Measurements from ENCODE around the gene MCTP2.
"Not testable (repeated sequence)": the region's sequence is repeated elsewhere in the genome, so short reads cannot be mapped to it uniquely, and the experiment has no call there.

Gene MCTP2

DNA sequence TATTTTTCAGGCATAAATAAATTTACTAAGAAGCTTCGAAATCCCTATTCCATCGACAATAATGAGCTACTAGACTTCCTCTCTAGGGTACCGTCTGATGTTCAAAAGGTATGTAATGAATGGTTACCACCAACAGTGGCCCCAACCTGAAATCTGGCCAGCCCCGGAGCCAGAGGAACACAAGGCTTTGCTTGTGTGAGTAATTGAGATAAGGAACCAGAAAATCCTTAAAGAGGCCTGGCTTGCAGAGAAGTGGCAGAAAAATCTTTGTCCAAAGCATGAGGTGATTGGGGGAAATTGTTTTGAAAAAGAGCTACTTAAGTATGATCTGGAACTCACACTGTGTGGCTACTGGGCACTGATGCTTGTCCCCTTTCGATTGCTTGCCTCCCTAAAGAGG lies 245.3 kb downstream of the MCTP2 start:
- no peak for DNase-seq

DNA sequence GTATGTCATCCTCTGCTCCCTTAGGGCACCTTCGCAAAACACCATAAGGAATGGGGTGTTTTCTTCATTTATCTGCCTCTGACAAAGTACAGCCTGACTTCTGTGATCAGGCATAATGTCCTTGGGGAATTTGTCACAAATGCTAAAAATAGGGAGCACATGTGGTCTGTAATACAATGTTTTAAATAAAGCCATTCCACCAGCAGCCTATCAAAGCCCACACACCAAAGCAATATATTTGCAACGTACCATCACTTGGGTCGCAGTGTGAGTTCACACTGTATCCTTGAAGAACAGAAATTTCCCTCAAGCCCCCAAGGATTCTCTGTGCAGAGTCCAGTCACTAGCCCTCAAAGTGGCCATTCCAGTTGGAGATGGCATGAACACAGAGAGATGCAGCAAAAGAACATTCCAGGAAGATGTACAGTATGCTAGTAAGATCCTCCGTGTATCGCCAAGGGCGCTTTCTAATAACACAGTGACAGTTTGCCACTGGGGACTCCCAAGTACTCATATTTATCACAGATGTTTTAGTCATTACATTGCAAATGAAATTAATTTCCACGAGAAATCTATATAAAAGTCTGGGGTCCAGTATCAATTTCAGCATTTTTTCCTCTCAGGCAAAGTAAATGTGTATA lies 246.7 kb downstream of the MCTP2 start:
- no peak for DNase-seq

GRCh38 chr15:94478763-94479162 lies 247.4 kb downstream of the MCTP2 start:
- no peak for DNase-seq

GRCh38 chr15:94480289-94480834 lies 249.0 kb downstream of the MCTP2 start:
- DNase-seq: no peak

- no peak for DNase-seq
Measured at GRCh38 chr15:94485148-94485719, 253.9 kb downstream of the MCTP2 start.

DNA sequence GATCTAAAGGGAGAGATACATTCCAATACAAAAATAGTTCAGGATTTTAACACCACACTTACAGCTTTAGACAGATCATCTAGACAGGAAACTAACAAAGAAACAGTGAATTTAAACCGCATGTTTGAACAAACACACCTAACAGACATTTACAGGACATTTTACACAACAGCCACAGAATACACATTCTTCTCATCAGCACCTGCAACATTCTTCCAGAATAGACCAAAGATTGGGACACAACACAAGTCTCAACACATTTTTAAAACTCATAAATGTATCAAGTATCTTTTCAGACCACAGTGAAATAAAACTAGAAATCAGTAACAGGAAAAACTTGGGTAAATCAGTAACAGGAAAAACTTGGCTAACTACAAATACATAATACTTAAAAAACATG lies 256.3 kb downstream of the MCTP2 start:
- DNase-seq: no peak

DNA sequence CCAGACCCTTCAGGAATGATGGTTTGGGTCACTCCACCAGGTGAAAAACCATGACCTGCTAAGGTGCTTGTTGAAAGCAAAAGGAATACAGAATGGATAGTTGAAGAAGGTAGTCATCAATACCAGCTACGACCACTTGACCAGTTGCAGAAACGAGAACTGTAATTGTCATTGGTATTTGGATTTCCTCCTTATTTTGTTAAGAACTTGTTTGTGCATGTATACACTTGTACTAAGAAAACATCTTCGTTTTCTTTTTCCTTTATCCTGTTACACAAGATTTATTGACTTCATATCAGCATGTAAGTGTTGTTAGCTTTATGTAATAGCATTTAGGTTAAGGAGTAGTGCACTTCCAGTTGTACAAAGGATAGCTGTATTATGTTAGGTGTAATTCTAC lies 261.8 kb downstream of the MCTP2 start:
- no peak for DNase-seq

DNA sequence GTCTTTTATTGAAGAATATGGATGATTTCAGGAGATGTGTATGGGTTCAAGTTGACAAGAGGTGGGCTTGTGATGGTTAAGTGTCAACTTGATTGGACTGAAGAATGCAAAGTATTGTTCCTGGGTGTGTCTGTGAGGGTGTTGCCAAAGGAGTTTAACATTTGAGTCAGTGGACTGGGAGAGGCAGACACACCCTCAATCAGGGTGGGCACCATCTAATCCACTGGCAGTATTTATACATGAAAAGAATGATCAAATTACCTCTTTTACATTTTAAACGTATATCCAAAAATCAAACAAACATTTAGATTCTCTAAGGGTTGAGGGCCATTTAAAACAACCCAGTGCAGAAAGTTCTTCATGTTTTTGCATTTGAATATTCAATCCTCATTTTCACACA lies 262.2 kb downstream of the MCTP2 start:
- DNase-seq: not testable (repeated sequence)

- no peak for DNase-seq
Measured at GRCh38 chr15:94494732-94495131, 263.4 kb downstream of the MCTP2 start.

DNA sequence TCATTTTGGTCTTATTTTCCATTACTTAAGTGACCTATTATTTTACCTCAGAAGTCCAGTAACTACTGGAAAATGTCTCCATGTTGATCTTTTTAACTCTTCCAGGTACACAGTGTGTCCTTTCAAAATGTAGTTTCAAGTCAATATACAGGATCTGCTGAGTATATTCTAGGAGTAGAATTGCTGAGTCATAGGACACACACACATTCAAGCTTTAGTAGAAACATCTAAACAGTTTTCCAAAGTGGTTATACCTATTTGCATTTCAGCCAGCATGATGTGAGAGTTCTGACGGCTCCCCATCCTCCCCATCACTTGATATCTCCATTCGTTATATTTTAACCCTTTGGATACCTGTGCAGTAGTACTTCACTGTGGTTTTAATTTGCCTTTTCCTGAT lies 271.9 kb downstream of the MCTP2 start:
- no peak for DNase-seq

DNA sequence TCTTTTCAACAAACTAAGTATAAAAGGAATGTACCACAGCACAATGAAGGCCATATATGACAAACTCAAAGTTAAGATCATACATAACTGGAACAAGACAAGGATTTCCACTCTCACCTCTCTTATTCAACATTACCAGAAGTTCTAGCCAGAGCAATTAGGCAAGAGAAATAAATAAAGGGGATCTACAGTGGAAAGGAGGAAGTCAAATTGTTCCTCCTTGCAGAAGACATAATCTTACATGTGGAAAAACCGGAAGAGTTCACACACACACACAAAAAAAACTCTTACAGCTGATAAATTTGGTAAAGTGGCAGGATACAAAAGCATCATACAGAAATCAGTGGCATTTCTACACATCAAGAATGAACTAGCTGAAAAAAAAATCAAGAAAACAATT lies 277.9 kb downstream of the MCTP2 start:
- DNase-seq: no peak

GRCh38 chr15:94522125-94522524 lies 290.8 kb downstream of the MCTP2 start:
- DNase-seq: no peak

DNA sequence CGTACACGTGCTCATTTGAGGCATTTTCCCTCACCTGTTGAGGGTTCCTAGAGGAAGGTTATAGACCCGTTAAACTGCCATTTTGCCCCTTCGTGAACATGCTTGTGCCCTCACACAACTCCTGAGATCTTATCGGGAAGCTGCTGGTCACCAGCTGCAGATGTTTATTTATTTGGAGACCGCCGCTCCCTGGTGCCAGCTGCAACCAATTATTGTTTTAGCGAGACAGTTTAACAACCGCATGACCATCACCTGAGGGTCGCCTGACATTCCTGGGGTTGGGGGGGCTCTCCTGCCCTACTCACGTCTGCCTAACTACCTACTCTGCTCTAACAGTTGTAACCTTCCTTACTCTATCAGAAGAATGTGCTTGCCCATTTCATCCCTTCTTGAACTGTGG lies 292.5 kb downstream of the MCTP2 start:
- DNase-seq: no peak

GRCh38 chr15:94524565-94524964 lies 293.2 kb downstream of the MCTP2 start:
- no peak for DNase-seq

DNA sequence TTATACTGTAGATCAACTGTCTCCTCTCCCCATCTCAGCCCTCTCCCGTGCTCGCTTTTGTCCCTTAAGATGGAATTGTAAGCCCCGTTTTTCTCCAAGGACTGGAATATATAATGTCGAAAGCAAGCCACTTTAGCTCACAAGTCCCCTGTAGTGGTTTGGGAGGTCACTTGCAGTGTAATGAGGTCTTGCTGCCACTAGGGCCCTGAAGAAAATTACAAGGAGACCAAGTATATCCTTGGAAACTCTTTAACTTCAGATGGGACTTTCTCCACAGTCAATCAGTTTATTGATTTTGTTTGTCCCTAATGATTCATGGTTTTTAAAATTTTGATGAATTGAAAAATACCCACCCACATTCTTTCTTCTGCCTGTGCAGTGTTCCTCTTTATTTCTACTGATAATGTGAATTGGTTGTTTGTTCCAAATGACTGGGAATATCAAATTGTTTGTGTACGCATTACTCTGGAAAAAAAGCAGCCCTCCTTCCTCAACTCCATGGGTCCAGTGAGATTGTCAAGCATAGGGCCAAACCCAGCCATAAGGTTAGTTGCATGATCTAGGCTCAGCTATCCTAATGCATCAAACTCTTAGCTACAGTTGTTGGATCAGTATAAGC lies 294.8 kb downstream of the MCTP2 start:
- no peak for DNase-seq

DNA sequence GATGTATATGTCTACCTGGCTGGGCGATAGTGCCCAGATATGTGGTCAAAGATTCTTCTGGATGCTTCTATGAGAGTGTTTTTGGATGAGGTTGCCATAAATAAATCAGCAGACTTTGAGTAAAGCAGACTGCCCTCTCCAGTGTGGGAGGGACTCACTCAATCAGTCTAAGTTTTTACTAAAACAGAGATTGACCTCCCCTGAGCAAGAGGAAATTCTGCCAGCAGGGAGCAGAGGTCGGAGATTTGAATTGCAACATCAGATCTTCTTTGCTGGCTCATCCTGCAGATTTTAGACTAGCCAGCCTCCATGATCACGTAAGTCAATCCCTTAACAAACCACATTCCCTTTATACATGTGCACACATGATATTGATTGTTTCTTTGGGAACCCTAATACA lies 300.9 kb downstream of the MCTP2 start:
- no peak for DNase-seq

All from DMS79 (cell line).